NCI-H69 (cell line): ENCODE data around the gene HOXC11.

Source experiments
- DNase-seq: peaks from one replicate; lab custom pipeline; 2025; lab: John Stamatoyannopoulos, UW

Gene HOXC11

GRCh38 chr12:53956914-53957536, 15.9 kb upstream of the HOXC11 start:
- no peak for DNase-seq

- DNase-seq = no peak
These were observed 14.8 kb upstream of the HOXC11 start for GRCh38 chr12:53958128-53958527.

GRCh38 chr12:53959314-53959713, 13.6 kb upstream of the HOXC11 start:
- no peak for DNase-seq

GRCh38 chr12:53960187-53961024, 12.5 kb upstream of the HOXC11 start:
- no peak for DNase-seq

GRCh38 chr12:53961025-53961761, 11.7 kb upstream of the HOXC11 start:
- no peak for DNase-seq

DNA sequence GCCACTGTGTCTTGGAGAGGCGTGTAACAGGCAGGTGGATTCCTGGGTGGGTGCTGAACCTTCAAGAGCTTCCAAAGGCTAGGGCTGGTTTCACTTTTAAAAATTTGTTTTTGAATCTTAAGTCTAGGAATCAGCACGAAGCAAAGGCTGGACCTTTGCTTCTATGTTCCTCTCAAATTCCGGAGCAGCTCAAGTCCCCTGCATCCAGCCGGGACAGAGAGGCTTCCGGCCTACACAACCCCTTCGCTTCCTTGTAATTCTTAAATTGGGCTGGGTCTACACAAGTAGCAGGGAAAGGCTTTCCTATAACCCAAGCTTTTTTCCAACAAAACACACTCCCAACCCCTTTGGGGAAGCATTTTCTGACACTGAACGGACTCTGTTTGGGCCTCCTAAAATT, 9.9 kb upstream of the HOXC11 start:
- no peak for DNase-seq

DNA sequence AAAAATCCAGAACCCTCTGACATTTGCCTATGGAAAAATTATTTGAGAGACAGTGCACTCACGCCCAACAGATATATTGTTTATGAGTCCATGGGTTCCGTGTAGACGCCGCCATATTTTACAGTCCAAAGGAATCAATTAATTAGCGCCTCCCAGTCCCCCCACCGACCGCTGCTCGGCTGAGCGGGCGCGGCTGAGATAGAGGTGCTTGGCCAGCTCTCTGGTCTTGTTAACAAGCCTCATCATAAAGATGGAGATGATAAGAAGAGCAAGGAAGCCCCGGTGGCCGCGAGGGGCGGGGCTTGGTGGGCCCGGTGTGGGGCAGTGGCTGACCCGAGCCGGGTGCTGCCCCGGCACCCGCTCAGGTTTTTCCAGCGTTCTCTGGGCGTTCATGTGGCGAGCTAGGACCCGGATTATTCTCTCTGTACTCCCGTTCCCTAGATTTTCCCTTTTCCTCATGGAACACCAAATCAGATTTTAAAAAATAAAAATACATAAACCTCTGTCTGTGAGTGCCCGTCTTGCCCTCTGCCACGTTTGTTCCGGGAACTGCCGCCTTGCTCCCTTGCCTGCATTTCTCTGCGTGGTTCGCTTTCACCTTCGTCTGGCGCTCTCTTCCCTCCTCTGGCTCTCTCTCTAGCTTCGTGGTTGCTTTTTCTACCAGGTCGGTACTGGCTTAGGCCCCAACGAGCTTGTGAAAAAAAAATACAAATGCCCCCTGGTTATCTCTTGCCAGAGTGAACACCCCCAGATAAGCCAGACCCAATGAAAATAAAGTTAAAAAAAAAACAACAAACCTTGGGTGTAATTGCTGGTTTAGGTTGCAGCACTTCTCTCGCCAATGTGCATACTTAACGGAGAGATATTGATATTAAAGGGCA, 9.3 kb upstream of the HOXC11 start:
- no peak for DNase-seq

- peak; percentile 17 for DNase-seq
These were observed 8.6 kb upstream of the HOXC11 start for GRCh38 chr12:53964315-53964713.

GRCh38 chr12:53965281-53966084, 7.4 kb upstream of the HOXC11 start:
- peak; percentile 48 for DNase-seq

- DNase-seq = no peak
These were observed 6.9 kb upstream of the HOXC11 start for GRCh38 chr12:53966085-53966384.

GRCh38 chr12:53966385-53967133, 6.4 kb upstream of the HOXC11 start:
- no peak for DNase-seq

GRCh38 chr12:53967421-53967925, 5.5 kb upstream of the HOXC11 start:
- DNase-seq = no peak

DNA sequence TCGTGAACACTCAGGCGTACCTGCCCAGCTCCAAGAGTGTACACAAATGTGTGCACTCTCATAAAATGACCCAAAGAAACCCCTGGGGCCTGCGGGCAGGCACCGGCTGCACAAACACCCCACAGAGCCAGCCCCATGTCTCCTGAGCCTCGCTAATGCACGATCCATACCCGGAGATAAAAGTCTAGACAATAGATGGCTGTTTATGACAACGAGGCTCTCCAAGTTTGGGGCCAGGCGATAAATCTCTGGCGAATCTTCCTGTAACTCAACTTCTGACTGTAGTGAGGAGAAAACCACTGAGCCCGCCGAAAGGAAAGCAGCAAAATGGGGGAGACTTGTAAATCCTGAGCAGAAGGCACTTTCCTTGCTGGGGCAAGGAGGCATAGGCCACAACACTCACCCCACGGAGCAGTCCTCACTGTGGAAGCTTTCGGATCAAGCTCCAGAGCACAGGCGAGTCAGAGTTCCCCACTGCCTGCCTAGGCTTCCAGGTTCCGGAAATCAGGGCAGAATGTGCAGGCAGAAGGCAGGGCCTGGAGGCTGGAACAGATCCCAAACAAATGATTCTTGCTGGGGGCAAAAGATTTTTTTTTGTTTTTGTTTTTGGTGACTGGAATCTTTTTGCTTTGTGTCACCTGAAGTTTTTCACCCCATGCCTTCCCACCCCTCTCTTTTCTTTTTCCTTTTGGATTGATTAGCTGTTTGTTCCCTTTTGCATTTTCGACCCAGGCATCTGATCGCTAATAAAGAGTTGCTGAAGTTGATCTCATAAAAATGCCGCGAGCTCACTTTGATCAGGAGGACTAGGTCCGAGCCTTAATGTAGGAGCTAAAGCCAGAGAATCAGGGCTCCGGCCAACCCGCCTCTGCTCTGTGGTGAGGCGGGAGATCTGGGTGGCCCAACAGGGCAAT, 4.5 kb upstream of the HOXC11 start:
- DNase-seq = no peak

DNA sequence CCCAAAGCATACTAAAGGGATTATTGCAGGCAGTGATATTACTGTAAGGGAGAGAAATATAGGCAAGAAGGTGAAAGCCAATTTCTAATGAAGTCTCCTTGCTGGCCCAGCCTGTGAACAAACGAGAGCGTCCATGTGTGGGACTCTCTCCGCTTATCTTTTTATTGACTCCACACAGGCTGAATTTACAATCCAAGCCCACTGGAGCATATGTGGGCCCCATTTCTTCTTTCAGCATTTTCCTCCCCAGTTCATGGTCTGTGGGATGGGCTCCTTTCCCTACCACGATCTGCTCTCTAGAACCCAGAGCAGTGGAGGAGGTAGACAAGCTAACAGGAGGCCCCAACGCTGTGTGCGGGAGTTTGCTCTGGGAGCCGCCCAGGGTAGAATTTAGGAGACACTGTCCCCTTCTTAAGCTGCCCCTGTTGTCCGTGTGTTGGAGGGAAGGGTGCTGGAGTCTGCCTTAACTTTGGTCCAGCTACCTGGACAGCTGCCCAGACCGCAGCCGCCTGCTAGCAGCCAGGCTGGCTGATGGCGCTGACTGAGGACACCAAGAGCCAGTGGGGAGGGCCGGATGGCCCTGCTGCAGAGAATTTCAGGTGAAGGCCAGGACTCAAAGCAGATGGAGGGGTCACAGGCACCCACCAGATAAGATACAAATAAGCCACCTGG, 3.2 kb upstream of the HOXC11 start:
- no peak for DNase-seq

DNA sequence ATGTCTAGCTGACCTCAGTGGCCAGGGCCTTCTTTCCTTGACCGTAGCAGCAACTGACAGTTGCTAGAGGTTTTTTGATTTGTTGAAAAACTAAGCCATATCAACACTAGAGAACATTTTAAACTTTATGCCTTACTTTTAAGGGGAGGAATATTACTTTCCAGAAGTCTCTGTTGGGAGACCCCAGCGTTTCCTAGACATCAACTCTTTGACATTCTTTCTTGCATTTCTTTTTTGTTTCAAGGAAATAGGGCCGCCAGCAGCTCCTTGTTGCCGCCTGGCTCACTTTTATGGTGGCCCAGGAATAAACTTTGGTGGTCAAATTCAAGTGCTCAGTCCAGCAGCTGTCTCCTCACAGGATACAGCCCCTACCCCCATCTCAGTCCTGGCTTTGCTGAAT, 2.5 kb upstream of the HOXC11 start:
- DNase-seq = no peak

- no peak for DNase-seq
These were observed 1.8 kb upstream of the HOXC11 start for GRCh38 chr12:53971129-53971528.

DNA sequence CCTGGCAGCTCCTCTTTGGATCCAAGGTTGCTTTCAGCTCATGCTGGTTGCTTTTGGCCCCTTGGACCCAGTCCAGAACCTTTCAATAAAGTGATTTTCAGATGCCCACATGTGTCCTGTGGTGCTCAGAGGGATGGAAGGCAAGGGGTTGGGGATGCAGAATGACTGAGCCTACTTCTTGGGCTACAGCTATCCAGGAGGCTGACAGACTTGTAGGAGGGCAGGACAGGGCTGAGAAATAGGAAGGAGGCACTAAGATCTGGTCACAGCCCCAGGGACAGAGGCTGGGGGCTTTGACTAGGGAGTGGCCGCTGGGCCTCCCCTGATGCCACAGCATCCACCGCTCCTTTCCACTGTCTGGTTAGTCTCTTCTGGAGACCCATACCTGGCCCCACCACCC, 1.2 kb upstream of the HOXC11 start:
- no peak for DNase-seq

- no peak for DNase-seq
These were observed 699 bp upstream of the HOXC11 start for GRCh38 chr12:53972152-53972702.
